ENCODE measurements around the gene ATP6V0A1. TPM values are rescaled to one million over a fixed set of nuclear protein-coding genes. Genes with fewer than 3 reads are reported as not detected.

ATP6V0A1 gene
- total RNA-seq, 1 experiment from 2014 or later: 53.4 TPM

- POLR2A ChIA-PET: no interaction called here
- ATAC-seq (no peak), DNase-seq (ENCODE audit: low read depth, low spot score) (no peak)
- peak overlapping the region; percentile 65 for H3K27ac ChIP-seq (ENCODE audit: low read length)
- CTCF ChIA-PET: no interaction called here
- H3K9me3 ChIP-seq (ENCODE audit: control insufficient read depth, insufficient read depth, low read depth, low read length): no peaks in the 10 kb centered on the region
- no peaks in the 10 kb centered on the region for H3K36me3 ChIP-seq (ENCODE audit: control insufficient read depth, insufficient read depth, low read length)
- H3K27me3 ChIP-seq (ENCODE audit: control insufficient read depth, insufficient read depth, low read length): no peaks in the 10 kb centered on the region
- no TSS peak for BruUV-seq (replicated peaks)
- in situ Hi-C loops (cut with HindIII; ENCODE audit: low pct_unique_long_range_greater_than_20kb, low sequenced_read_pairs): no loop called here
- TF ChIP-seq, protein P1, sequence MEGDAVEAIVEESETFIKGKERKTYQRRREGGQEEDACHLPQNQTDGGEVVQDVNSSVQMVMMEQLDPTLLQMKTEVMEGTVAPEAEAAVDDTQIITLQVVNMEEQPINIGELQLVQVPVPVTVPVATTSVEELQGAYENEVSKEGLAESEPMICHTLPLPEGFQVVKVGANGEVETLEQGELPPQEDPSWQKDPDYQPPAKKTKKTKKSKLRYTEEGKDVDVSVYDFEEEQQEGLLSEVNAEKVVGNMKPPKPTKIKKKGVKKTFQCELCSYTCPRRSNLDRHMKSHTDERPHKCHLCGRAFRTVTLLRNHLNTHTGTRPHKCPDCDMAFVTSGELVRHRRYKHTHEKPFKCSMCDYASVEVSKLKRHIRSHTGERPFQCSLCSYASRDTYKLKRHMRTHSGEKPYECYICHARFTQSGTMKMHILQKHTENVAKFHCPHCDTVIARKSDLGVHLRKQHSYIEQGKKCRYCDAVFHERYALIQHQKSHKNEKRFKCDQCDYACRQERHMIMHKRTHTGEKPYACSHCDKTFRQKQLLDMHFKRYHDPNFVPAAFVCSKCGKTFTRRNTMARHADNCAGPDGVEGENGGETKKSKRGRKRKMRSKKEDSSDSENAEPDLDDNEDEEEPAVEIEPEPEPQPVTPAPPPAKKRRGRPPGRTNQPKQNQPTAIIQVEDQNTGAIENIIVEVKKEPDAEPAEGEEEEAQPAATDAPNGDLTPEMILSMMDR (IDR thresholded peaks at IDR 0.05): no peak
- TF ChIP-seq POLR2AphosphoS5 (IDR thresholded peaks at IDR 0.05; ENCODE audit: low read depth, low read length) (no peak), REST (IDR thresholded peaks at IDR 0.05; ENCODE audit: insufficient read depth in 1 of 2, low read depth in 2 of 2, low read length in 1 of 2) (no peak), SIN3A (IDR thresholded peaks at IDR 0.05; ENCODE audit: borderline replicate concordance, insufficient read depth, low read depth, low read length) (no peak), TCF7L2 (IDR thresholded peaks at IDR 0.05; ENCODE audit: low read depth, low read length) (no peak)
- intact Hi-C loops (cut with micrococcal nuclease; ENCODE audit: unreplicated experiment): loop anchor here (10.0 kb wide), 2 partner anchors 104 to 214 kb away; partner anchors contain the start of gene CAVIN1
- H3K4me3 ChIP-seq (ENCODE audit: low read depth in 2 of 2, low read length in 2 of 2): no peak overlapping the region
- peaks cover 27% of the 10 kb centered on the region for H3K4me1 ChIP-seq (ENCODE audit: control insufficient read depth, insufficient read depth, low read length)
These were observed 70.4 kb downstream of the ATP6V0A1 start for GRCh38 chr17:42529061-42529460.

- POLR2A ChIA-PET: no interaction called here
- TF ChIP-seq REST (IDR thresholded peaks at IDR 0.05; ENCODE audit: insufficient read depth in 1 of 2, low read depth in 2 of 2, low read length in 1 of 2) (no peak), POLR2AphosphoS5 (IDR thresholded peaks at IDR 0.05; ENCODE audit: low read depth, low read length) (no peak), SIN3A (IDR thresholded peaks at IDR 0.05; ENCODE audit: borderline replicate concordance, insufficient read depth, low read depth, low read length) (no peak), TCF7L2 (IDR thresholded peaks at IDR 0.05; ENCODE audit: low read depth, low read length) (no peak)
- TF ChIP-seq, protein P1 (IDR thresholded peaks at IDR 0.05): no peak
- Histone ChIP-seq H3K27me3 (ENCODE audit: control insufficient read depth, insufficient read depth, low read length) (no peaks in the 10 kb centered on the region), H3K36me3 (ENCODE audit: control insufficient read depth, insufficient read depth, low read length) (no peaks in the 10 kb centered on the region), H3K27ac (ENCODE audit: low read length) (peak overlapping the region; percentile 90), H3K9me3 (ENCODE audit: control insufficient read depth, insufficient read depth, low read depth, low read length) (no peaks in the 10 kb centered on the region), H3K4me1 (ENCODE audit: control insufficient read depth, insufficient read depth, low read length) (peaks cover 40% of the 10 kb centered on the region), H3K4me3 (ENCODE audit: low read depth in 2 of 2, low read length in 2 of 2) (no peak overlapping the region)
- in situ Hi-C loops (cut with HindIII; ENCODE audit: low pct_unique_long_range_greater_than_20kb, low sequenced_read_pairs) (no loop called here), intact Hi-C loops (cut with micrococcal nuclease; ENCODE audit: unreplicated experiment) (no loop called here)
- 0 out of 2 replicates have a peak, but pooled peaks have one; percentile 37 for ATAC-seq
- CTCF ChIA-PET: no interaction called here
- no TSS peak for BruUV-seq (replicated peaks)
- no peak for DNase-seq (ENCODE audit: low read depth, low spot score)
These were observed 72.3 kb downstream of the ATP6V0A1 start for GRCh38 chr17:42530952-42531454.

Data from Panc1 (cell line).